SK-N-SH (cell line): ENCODE data around the gene PDE6A.

Source experiments
- CTCF ChIP-seq: fragments of 200-600 bp; sonication (generic); IDR thresholded peaks from 2 replicates; pipeline ENCODE4 v1.6.1; 2017; ENCODE audit warnings: antibody characterized with exemption, mild to moderate bottlenecking, moderate library complexity
- TAF1 ChIP-seq: IDR thresholded peaks from 2 replicates; pipeline ENCODE4 v1.6.1; 2012; ENCODE audit warnings: low read depth, mild to moderate bottlenecking, low read length, moderate library complexity, borderline replicate concordance

- TF ChIP-seq TAF1 (no peak), CTCF (peak; percentile 39; the same call in 1 of the 2 replicates)
These were observed 114.6 kb downstream of the PDE6A start for GRCh38 chr5:149829954-149830353.
